GM21528 (cell line): Measurements from ENCODE around the gene SPTBN1.
A peak's percentile ranks its signal among the peaks of the same experiment; 100 is the strongest.

Source experiments
- ATAC-seq: cut with Tn5 transposase; IDR thresholded peaks from one replicate; pipeline ENCODE4 v1.9.1; 2021; ENCODE audit warnings: mild to moderate bottlenecking, moderate library complexity; ENCODE audit not compliant: unreplicated experiment, low FRiP score

SPTBN1 gene

DNA sequence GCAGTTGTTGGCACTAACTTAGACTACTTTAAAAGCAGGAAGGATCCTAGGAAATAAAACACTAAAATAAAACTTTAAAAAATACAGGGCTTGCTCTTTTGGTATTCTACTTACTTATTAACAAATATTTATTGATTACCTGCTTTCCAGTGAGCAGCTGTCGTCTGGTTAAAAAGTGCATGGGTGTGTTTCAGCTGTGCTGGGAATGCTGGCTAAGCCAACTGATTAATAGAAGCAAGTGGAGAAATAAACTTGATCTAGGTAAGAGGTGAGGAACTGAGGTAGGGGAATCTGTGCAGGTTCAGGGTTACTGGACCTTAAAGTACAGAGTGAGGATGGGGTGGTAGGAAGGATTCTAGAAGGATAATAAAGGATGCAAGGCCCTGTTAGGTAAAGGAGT is 110.8 kb downstream of the SPTBN1 start:
- no peak for ATAC-seq

DNA sequence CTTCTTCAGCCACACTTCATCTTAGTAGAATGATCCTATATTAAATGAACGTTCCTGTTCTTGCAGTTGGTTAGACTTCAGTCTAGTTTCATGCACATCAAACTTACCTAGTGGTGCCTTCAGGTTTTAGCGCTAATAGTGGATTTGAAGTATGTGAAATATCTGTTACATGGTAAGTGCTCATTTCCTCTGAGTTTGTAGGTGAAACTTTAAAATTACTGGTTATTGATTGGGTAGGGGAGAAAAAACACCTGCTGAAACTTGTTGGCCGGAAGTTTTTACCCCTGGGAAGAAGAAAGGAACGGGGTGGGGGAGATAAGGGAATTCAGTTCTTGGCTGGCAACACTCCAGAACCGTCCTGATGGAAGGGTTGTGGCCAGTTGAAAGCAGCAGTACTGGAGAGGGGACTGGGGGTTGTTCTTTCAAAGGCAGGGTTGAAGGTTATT is 112.8 kb downstream of the SPTBN1 start:
- ATAC-seq = peak; percentile 44

DNA sequence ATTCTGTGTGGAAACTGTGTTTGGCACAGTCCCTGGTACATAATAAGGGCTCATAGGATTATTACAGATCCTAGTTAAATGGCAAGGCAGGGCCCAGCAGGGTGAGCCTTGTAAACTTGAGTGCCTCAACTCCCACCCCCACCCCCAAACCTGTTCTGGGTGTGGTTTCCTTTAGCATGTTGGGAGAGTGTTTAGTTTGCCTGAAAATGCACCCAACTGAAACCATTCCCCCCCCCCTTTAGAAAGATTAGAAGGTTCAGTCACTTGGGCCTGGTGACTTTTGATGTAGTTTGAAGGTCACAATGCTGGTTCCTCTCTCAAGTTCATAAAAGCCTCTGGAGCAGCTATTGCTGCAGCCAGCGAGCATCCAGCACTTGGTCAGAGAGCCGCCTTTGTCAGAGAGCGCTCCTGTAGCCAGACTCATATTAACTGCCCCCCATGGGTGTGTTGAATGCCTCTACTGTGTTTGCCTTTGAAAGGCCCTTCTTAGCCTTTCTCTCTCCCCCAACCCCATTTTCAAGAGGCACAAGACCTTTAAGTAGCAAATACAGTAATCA is 113.7 kb downstream of the SPTBN1 start:
- ATAC-seq = peak; percentile 29

DNA sequence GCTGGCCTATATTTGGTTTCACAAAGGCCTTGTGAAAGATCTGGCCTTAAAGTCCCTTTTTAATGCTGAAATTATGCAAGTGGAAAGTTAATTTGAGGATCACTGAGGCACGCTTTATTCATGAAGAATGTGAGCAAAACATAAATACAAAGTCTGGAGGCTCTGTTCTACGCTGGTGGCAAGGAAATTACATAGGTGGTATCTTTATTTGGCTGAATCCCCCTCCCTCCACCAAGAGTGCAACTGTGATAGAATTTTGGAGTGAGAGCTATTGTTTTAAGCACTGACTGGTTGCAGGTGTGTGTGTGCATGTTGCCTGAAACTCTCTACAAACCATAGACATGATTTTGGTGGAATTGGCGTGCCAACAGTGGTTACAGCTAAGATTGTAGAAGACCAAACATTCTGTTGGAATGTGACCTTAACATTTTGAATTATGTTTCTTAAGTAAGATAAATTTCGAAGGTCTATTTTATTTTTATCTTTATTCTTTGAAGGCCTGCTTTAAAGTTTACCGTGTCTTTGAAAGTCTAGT is 114.3 kb downstream of the SPTBN1 start:
- ATAC-seq = no peak

DNA sequence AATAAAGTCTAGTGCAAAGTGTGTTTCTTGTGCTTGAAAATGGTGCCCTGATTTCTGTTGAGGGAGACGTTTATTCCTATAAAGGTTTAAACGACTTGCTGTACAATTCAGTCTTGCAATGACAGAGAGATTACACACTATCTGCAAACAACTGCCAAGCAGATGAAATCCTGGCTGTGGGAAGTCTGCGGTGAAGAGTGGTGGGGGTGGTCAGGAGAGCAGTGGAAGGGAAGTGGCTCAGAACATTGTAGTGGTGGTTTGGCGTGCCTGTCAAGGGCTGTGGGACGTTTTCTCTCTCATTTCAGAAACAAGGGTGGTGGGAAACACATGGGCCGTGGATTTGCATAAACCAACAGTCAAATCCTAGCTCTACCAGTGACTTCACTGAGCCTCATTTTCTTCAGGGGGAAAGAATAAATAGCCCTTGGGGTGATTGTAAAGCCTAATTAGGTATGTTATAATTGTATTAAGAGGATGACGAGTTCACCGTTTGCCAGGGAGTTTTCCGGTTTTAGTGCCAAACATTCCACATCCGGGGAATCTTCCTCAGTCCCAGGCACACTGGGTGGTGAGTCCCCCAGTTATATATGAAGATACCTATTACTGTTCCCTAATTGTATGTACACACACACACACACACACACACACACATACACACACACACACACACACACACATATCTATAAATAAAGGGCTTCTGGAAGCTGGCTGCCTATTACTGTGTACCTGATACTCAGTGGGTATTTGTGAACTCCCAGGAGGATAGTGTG is 115.0 kb downstream of the SPTBN1 start:
- ATAC-seq = peak; percentile 65

DNA sequence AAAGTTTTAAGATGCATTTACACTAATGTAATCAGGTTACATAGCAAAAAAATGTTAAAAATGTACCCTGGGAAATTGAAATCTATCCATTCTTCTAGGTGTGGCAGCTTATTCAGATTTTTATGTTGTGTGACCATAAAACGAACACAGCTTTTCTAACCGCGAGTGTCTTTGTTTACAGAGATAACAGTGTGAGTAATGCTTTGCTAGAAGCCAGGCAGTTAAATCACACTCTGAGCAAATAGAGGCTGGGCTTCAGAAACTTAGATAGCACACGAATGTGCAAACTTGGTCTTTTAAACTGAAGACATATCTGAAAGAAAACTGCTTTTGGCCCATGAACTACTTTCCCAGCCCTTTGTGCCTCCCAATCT is 116.1 kb downstream of the SPTBN1 start:
- ATAC-seq = no peak

DNA sequence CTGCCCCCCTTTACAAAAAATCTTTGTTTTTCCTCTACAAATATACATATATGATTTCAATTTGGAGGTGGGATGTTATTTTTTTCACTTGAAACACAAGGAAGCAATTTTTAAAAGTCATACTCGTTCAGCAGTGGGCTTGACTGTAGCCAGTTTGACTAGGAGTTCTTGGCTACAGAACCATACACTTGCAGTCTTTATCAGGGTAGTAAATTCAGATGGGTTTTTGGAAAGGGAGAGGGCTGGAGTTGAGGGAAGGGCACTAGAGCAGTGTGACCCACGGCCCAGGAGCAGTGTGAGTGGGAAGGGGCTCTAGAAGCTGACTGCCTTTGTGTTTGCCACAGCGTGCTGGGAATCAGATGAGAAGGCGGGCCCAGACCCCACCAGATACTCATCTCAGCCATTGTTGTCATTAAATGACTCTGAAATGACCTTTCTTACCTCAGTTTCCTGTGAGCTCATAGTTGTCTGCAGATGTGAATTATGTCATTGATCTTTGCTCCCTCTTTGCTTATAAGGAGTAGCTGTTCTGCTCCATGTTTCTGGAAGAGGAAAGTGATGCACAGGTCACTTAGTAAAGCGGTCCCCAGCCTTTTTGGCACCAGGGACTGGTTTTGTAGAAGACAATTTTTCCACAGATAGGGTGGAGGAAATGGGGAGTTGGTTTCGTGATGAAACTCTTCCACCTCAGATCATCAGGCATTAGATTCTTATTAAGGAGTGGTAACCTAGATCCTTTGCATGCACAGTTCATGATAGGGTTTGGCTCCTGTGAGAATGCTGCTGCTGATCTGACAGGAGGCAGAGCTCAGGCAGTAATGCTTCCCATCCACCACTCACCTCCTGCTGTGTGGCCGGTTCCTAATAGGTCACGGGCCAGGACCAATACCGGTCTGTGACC is 116.8 kb downstream of the SPTBN1 start:
- no peak for ATAC-seq

DNA sequence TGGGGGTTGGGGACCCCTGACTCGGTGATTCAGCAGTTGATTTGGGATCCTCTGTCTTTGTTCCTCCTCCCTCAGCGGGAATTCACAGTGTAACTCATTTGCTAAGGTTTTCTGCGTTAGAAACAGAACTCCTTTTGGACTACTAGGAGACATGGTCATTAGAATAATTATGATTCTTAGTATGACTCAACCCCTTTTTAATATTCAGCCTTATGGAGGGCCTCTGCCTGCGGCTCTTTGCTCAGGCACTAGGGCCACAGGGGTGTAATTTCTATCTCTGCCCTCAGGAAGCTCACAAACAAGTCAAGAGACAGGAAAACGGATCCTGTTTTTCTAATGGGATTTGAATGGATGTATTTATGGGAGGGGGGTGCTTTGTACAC is 117.4 kb downstream of the SPTBN1 start:
- ATAC-seq = no peak

DNA sequence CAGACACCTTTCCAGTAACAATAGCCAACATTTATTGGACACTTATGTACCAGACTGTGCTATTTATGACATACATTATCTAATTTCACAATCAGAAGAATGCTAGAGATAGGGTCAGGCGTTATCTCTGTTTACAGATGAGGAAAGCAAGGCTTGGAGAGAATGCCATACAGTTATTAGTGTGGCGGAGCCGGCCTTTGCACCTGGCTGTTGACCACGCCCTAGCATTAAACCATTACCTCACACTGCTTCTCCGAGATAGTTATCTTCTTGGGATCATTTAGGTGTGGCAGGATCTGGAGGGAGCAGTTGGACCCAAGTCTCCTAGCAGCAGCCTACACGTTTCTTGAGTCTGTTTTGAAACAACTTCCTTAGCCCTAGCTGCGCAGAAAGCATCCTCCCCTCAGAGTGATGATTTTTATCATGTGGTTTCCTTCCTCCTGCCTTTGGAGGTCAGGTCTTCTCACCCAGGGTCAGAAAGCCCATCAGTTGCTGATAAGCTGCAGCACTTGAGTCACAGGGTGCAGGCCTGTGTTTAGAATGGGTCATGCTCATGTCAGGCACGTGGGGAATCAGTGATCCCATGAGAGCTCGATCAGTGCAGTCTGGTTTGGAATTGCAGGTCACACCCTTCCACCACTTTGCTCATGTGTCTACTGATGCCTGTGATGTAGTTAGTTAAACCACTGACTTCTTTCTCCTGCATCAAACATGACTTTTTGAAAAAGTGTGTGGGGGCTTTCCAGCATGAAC is 118.2 kb downstream of the SPTBN1 start:
- ATAC-seq = no peak

DNA sequence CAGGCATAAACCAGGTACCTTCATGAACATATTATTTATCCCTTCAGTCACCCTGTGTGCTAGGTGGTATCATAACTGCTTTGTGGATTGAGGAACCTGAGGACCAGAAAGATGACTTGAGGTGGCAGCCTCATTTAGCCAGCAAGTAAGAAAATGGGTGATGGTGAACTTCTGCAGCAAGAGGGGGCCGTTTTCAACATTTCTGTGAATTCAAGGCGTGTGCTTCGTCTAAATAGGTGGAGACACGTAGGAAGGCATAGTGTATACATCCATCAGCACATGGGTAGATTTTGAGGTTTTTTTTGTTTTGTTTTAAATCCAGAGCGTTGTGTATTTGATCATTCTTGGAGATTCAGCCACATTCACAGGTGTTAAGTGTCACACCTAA is 118.7 kb downstream of the SPTBN1 start:
- no peak for ATAC-seq

DNA sequence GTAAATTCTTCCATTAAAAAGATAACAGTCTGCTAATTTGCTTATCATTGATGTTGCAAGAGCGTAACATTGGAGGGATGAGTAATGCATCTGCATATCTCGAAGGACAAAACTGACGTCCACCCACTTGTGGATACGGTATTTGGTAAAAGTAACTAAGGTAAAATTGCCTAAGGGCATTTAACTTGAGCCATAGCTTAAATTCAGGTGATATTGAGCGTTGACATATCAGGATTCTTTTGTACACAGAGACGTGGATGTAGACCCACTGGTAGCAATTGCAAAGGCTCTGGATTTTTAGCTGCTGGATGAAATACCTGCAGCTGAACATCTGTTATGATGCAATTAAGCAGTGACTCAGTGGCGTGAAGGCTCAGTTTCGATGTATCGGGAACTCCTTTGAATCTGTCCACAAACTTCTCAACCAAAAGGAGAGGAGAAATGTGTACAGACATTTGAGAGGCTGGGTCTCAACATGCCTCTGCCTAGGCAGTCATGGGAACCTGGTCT is 119.3 kb downstream of the SPTBN1 start:
- ATAC-seq = no peak

DNA sequence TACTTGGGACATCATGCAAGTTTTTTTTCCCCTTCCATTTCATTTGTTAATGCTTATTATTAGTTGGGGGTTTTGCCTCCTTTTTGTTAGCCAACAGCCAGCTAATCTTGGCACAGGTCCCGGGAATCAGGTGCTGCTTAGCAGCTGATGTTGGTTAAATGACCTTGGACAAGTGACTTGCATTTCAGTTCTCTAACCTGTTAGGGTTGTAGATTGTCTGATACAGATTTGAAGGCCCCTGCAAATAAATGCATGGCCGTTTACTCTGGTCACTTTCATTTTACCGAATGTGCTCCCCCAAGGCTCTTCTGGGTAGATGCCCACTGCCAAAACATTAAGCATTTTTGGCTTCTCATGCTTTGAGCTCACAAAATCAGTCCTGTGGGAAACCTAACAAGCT is 120.9 kb downstream of the SPTBN1 start:
- no peak for ATAC-seq

DNA sequence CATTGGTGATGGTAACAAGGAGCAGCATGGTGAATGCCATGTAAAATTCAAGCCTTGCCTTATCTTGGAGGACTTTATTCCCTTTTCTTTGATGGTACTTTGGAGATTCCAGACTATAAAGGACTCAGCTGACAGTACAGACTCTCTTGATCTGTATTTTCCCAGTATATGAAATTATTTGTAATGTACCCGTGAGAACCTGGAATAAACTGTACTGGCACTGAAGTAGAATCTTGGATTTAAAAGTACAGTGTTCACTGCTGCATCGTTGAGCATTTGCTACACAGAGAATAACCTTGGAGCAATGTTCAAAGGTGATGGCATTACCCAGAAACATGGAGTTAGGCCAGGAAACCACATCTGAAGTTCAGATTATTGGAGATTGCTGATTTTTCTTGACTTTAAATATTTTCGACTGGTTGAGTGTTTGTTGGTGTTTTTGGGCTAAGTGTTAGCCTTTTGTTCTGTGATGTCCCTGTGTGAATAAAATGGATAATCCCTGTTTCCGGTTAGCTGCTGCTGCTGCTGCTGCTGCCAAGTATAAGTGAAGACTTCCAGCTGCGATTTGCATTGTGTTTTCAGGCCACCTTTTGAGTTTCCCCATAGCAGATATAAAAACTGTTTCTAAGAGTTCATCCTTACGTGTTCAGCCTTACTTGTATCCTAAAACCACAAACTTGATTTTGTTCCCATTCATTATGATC is 122.0 kb downstream of the SPTBN1 start:
- ATAC-seq = no peak

DNA sequence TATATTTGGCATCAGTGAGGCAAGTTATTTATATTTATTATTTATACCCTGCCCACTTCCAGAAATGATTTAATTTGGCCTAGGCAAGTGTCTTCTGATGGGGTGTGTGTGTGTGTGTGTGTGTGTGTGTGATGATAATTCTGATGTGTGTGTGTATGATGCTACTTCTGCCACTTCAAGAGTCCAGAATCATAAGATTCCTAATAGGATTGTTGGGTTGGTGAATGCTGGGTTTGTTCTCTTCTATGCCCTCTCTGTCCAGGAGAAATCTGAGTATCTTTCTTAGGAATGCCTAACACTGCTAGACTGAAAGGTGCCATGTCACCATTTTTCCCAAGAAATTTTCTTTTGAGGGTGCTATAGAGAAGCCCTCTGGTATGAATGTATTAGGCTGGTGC is 122.5 kb downstream of the SPTBN1 start:
- no peak for ATAC-seq

DNA sequence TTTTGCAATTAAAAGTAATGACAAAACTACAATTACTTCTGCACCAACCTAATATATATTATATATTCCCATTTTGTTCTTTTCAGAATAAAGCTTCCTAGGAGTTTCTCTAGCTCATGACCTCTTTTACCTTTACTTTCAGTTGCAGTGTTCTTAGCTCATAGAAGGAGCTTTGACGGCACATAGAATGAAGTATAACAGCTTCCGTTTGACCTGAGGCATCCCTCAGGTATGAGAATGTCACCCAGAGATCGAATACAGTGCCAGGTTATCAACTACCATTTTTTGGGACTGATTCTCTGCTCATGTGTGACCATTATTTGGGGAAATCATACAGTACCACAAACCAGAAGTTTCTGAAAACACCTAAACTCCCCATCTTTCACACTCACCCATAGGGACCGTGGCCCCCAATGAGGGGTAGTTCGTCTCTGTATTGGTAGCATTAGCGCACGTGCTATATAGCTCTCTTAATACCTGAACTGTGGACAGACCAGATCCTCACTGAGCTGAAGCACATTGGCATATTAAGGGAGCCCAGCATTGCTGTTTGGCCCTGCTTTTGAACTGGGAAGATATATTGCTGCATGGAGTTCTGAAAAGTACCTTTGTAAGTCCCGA is 123.0 kb downstream of the SPTBN1 start:
- ATAC-seq = peak; percentile 0

DNA sequence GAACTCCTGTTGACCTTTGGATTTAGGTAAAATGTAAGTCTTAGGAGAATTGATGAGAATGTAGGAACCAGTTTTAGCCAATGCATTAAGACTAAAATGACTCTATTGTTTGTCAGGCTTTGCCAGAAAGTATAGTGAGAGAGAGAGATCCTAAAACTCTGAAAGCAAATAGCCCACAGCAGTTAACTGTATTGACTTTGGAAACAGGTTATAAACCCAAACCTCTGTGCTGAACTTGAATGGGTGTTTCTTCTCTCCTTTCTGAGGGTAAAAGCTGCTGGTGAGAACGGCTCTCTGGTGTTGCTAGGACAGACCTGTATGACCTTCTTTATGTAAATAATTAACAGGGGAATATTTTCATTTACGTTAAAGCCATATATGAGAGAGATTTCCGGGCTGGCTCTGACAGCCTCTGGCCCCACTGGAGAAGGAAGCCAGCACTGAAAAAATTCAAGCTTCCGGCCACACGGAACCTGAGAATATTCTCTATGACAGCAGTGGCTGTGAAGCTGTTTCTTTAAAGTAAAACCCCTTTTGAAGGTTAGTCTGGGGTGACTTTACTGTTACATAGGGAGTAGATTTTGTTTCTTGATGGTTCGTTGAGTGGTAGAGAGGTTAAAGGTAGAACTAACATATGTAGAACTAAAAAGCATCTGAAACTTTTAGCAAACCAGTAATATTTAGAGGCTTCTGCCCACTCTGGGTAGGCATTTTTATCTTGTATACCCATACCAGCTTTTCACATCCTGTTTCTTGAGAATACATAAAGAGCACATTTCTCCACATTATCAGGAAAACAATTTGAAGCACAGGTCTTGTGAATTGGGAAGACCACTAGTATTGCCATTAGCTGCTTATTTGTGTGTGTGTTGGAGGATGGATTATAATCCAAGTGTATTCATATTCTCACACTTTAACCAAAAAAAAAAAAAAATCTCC is 123.8 kb downstream of the SPTBN1 start:
- ATAC-seq = peak; percentile 83

DNA sequence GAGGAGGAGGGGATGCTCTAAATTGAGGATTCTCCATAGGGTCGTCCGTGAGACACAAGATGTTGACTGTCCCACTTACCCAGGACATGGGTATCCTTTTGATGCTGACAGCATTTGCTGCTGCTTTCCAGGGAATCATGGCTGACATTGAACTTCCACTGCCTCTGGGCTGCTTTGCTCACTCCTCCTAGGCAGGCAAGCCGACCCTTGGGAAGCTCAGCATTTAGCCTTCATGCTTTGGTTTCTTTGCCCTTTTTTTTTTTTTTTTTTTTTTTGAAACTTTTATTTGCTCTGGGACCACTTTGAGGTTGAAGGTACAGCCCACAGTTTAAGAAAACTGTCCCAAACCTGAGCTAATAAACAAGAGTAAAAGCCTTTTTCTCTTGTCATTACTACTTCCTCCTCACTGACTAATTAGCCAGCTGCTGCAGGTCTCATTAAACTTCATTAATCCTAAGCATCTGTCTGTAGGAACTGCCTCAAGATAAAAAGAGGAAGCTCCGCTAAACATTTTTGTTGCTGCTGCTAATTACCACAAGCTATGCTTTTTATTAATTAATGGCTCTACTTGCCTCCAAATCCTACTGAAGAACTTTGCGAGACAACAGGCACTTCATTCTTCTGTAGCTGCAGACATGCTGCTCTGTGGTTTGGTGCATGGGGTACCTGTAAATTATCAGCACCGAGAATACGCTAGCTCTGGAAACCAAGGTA is 125.4 kb downstream of the SPTBN1 start:
- ATAC-seq = peak; percentile 27

DNA sequence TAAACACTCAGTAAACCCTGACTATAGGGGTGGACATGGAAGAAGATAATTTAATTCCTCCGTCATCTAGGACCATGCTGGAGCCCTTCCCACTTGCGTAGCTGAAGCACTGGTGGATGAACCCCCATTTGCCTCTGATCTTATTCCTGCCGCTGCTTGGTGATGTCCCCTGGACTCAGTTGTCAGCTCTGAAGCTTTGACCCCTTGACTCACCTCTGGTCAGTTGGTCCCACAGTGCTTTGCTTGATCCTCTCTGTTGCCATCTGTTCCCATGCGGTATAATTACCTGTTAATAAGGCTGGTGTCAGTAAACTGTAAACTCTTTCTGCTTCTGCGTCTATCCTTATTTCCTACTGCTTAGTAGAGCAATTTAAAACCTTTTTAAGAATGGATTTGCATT is 126.9 kb downstream of the SPTBN1 start:
- ATAC-seq = no peak
